Peyer's patch (tissue), 4 donors: Measurements from ENCODE around the gene SPATA7.

Experiments
- POLR2A ChIP-seq, 2 donors: fragments of 450-650 bp; IDR thresholded peaks; one replicate each; pipeline ENCODE4 v1.5.1; 2017; ENCODE audit warnings: antibody characterized with exemption in 2 of 2, mild to moderate bottlenecking in 2 of 2, moderate library complexity in 2 of 2
- TF ChIP-seq, protein P1 (sequence below), 6 experiments: fragments of 450-650 bp in 4 of 6; fragments of 200-600 bp in 2 of 6; sonication (generic) in 1 of 6; IDR thresholded peaks; one replicate each; pipeline ENCODE4 v1.5.1; 2017 to 2019; ENCODE audit warnings: antibody characterized with exemption in 6 of 6, mild to moderate bottlenecking in 3 of 6, moderate library complexity in 1 of 6

DNA sequence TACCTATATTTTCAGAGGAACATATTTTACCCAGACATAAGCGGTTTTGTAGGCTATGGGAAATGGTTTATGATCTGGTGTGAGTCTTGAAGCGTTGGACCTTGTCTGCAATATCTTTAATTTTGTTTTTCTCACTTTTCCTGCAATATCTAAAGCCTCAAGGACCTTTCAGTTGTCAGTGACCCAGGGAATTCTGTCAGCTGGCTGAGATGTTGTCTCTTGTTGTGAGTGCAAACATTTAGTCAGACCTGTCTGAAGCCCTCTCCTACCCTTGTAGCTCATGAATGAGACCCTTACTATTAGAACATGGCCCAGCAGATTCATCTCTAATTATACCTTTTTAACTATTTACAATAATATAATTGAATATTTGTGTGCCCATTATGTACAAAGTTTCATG, 53.6 kb downstream of the SPATA7 start:
- TF ChIP-seq POLR2A (IDR thresholded peaks at IDR 0.05): no peak
- TF ChIP-seq, protein P1, sequence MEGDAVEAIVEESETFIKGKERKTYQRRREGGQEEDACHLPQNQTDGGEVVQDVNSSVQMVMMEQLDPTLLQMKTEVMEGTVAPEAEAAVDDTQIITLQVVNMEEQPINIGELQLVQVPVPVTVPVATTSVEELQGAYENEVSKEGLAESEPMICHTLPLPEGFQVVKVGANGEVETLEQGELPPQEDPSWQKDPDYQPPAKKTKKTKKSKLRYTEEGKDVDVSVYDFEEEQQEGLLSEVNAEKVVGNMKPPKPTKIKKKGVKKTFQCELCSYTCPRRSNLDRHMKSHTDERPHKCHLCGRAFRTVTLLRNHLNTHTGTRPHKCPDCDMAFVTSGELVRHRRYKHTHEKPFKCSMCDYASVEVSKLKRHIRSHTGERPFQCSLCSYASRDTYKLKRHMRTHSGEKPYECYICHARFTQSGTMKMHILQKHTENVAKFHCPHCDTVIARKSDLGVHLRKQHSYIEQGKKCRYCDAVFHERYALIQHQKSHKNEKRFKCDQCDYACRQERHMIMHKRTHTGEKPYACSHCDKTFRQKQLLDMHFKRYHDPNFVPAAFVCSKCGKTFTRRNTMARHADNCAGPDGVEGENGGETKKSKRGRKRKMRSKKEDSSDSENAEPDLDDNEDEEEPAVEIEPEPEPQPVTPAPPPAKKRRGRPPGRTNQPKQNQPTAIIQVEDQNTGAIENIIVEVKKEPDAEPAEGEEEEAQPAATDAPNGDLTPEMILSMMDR (IDR thresholded peaks at IDR 0.05): no peak
